ENCODE data around the gene PHF20. TPM values are rescaled to one million over a fixed set of nuclear protein-coding genes. Genes with fewer than 3 reads are reported as not detected.

Gene PHF20
- 32.5 TPM for total RNA-seq

DNA sequence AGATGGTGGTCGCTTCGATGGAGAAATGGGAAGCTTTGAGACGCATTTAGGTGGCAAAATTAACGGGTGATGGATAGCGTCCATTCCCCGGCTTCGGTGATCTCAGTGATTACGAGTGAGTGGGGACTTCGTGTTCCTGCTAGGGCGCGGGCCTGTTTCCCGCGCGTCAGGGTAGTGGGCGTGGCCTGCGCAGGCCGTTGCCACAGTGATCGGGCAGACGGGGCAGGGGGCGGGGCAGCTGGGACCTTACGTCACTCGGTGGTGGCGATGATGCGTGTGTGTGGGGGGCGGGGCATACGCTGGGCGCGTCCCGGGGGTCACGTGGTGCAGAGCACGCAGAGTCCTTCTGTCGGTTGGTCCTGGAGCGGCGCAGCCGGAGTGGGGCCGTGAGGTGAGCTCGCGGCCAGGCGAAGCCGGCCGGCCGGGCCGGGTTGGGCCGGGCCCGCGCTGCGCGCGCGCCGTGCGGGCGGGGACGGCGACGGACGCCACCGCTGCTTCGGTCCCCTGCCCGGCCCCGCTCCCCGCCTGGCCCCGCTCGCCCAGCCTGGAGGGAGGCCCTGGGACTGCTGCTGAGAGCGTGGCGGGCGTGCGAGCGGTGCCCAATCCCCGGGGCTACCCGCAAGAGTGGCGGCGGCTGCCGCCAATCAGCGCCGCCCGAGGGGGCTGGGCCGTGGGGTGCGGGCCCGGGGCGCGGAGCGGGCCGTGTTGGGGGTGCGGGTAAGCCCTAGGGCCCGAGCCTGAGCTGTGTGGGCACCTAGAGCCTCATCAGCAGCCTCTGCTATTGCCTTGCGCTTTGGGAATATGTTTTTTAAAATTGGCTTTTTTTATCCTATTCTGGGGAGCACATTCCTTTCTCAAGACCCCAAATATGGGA, at the start of gene PHF20:
Gene PHF20, plus strand, starts transcription at position 327 of the 874 bp plus-strand sequence. CDS start 29,508 bp downstream, outside the sequence.

DNA sequence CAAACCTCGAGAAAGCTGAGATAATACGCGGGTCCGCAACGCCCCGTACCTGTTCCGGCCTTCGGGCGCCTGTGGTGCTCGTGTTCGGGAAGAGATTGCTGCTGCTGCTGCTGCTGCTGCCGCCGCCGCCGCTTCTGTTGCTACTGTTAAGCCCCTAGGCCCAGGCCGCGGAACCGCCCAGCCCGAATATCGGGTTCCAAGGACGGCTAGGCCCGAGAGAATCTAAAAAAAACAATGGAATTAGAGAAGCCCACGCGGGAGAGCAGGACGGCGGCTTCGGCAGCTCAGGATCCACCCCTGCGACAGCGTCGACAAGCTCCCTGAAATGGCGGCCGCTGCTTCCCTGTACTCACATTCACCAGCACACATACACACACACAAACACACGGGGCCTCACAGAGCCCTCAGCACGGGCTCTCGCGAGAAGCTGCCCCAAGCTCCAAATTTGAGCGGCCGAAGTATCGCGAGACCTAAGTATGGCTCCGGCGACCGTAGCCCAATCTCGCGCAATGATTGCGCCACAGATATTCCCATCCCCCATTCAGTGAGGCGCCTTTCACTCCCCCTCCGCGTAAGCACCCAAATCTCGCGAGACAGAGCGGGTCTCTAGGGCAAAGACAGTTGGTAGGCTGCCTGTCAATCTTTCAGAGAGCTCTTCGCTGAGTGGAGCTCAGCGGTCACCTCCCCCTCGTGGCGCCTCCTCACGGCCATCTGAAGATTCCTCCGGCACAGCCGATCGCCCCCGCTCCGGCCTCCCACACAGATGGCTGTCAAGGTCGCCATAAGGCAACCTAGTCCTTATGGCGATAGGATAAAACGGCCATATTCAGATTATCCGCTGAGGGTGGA, 29.7 kb upstream of the PHF20 start, which contains the start of gene RBM39:
Gene RBM39, minus strand, starts transcription at position 369 of the 849 bp plus-strand sequence. CDS start 1,386 bp downstream, outside the sequence.

DNA sequence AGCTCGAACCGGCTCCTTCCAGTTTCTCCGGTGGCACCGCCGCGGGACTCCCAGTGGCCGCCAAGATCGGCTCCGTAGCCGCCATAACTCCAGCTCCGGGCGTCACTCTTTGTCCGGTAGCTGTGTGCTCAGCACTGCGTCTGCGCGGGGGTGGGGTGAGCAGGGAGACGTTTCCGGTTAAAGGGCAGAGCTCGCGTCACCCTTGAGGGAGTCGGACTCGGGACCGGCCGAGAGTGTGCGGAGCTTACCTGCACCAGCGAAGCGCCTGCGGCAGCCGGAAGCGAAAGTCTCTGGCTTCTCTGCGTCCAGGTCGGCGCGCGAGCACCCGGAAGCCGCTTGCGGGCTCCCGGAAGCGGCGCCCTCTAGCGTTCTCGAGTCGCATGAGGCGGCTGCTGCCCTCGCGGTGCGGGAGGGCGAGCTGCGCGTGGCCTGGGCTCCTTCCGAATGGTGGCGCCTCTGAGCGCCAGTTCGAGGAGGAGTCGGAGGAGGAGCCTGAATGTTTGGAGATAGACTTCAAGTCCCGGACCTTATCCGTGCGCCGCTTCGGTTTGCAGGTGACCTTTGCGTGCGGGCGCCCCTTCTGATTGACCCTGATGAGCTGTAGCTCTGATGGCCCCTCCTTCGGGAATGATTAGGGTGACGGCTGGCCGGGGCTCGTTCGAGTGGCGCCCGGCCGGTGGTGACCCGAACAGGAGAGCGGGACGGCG, 182.5 kb downstream of the PHF20 start, which contains the start of gene SCAND1:
Gene SCAND1, minus strand, starts transcription at position 303 of the 707 bp plus-strand sequence. Its CDS starts 218 bp downstream, at position 85.

DNA sequence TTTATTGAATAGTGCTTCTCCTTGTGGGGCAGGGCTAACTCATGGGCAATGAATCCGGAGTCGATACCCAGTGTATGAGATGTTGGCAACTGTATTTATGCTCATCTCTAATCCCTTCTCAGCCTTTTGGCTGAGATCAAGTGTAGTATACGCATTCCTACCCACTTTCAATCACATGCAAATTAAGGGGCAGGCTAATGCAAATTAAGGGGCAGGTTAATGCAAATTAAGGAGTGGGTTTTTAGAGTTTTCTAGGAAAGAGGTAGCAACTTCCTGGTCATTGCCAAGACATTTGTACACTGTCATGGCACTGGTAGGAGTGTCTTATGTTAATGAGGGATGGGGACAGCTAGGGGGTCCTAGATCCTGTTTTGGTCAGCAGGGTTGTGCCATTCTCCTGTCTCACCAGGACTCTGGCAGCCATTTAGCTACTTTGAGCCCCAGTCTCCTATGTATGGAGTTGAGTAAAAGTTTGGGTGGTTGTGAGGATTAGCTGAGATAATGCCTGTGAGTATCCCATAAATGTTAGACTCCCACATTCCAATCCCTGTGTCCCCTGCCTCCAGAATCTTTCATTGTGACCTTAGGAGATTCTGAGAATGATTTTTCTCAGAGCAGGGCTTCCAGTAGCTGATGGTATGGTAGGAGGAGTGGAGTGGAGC, 196.3 kb downstream of the PHF20 start, which contains the start of gene CNBD2:
Gene CNBD2, plus strand, starts transcription at position 612 of the 662 bp plus-strand sequence. CDS start 173 bp downstream, outside the sequence.

Small RNA genes within 50 kb of the gene (small RNA-seq; reads per million reads assigned to genes)
- gene COX7BP2 (ENCODE audit: low replicate concordance), result not detected
- not detected for gene HIGD1AP16 (ENCODE audit: low replicate concordance)
- gene RF00019 (ENCODE audit: low replicate concordance), result not detected
- gene RF00026 (ENCODE audit: low replicate concordance), result not detected
- gene RNU4-40P (ENCODE audit: low replicate concordance), result not detected
- gene RNU6-937P (ENCODE audit: low replicate concordance), result not detected

Other genes with a start within 250 kb of the PHF20 start
- not detected for gene C20orf173, start 242.4 kb upstream of the PHF20 start, total RNA-seq
- 301 TPM for gene ERGIC3, start 229.9 kb upstream of the PHF20 start, total RNA-seq
- 2.9 TPM for gene SPAG4, start 156.2 kb upstream of the PHF20 start, total RNA-seq
- gene CPNE1, start 107.1 kb upstream of the PHF20 start, total RNA-seq, result 129 TPM
- 49.7 TPM for gene RBM12, start 107.1 kb upstream of the PHF20 start, total RNA-seq
- 47.8 TPM for gene NFS1, start 72.7 kb upstream of the PHF20 start, total RNA-seq
- 237 TPM for gene ROMO1, start 72.6 kb upstream of the PHF20 start, total RNA-seq
- gene RBM39, start 29.8 kb upstream of the PHF20 start, total RNA-seq, result 536 TPM
- 69.1 TPM for gene SCAND1, start 182.5 kb downstream of the PHF20 start, total RNA-seq
- gene CNBD2, start 196.6 kb downstream of the PHF20 start, total RNA-seq, result 4.0 TPM

All from metanephros (tissue), 2 donors.